Activated CD8-positive, alpha-beta T cell treated with anti-CD3 and anti-CD28 coated beads for 36 hours (primary cell): ENCODE measurements around the gene GID4. TPM values are rescaled to one million over a fixed set of nuclear protein-coding genes. Genes with fewer than 3 reads are reported as not detected.

Experiments
- ATAC-seq: fragments of 200-7000 bp; cut with Tn5 transposase; one replicate; pipeline ENCODE4 v1.10.0; 2021; ENCODE audit warnings: mild to moderate bottlenecking, moderate library complexity
- CTCF ChIA-PET: fragments of 350-600 bp; sonication (Branson Sonifier 250); formaldehyde crosslinking; loops from one replicate; lab custom pipeline; 2021; ENCODE audit warnings: antibody characterized with exemption; lab: Charles Lee
- POLR2A ChIA-PET: fragments of 350-600 bp; sonication (Branson Sonifier 250); formaldehyde crosslinking; loops from one replicate; lab custom pipeline; 2021; ENCODE audit warnings: antibody characterized with exemption; lab: Charles Lee
- DNase-seq: peaks from one replicate; pipeline ENCODE4 v3.0.0-alpha.2; 2020
- H3K27ac Mint-ChIP-seq: one replicate; pipeline ENCODE4 v1.8.0; 2021; ENCODE audit warnings: mild to moderate bottlenecking, mixed read lengths
- H3K27me3 Mint-ChIP-seq: one replicate; pipeline ENCODE4 v1.8.0; 2021; ENCODE audit warnings: mixed read lengths
- H3K36me3 Mint-ChIP-seq: one replicate; pipeline ENCODE4 v1.8.0; 2021; ENCODE audit warnings: low read depth, mixed read lengths
- H3K4me1 Mint-ChIP-seq: one replicate; pipeline ENCODE4 v1.8.0; 2021; ENCODE audit warnings: low read depth, mixed read lengths
- H3K4me3 Mint-ChIP-seq: one replicate; pipeline ENCODE4 v1.8.0; 2021; ENCODE audit warnings: mild to moderate bottlenecking, moderate library complexity, mixed read lengths
- H3K9me3 Mint-ChIP-seq: one replicate; pipeline ENCODE4 v1.8.0; 2021; ENCODE audit warnings: mixed read lengths
- CTCF ChIP-seq: fragments of 200-600 bp; IDR thresholded peaks from one replicate; pipeline ENCODE4 v1.8.0; 2022; ENCODE audit warnings: antibody characterized with exemption, mild to moderate bottlenecking
- intact Hi-C: fragments of 100-400 bp; cut with micrococcal nuclease; formaldehyde crosslinking; loops from one replicate; pipeline ENCODE4 v1.10.0; 2022
- total RNA-seq, 2 experiments: library from RNA; stranded (reverse); gene quantifications; one replicate each; pipeline ENCODE4 v1.2.3, GENCODE V29; 2021

The GID4 gene
- total RNA-seq, 2 experiments from 2014 or later, result 8.7 to 9.1 TPM

- Mint-ChIP-seq H3K9me3 (no peaks in the 10 kb centered on the region), H3K4me3 (no peak overlapping the region), H3K27ac (no peak overlapping the region), H3K27me3 (no peaks in the 10 kb centered on the region), H3K4me1 (no peaks in the 10 kb centered on the region), H3K36me3 (peaks cover 7% of the 10 kb centered on the region)
- TF ChIP-seq CTCF, result no peak
- ATAC-seq (no peak), DNase-seq (no peak)
- CTCF ChIA-PET, result no interaction called here
- POLR2A ChIA-PET, result no interaction called here
- intact Hi-C loops, result no loop called here
Observed at GRCh38 chr17:18064053-18064452, 24.8 kb downstream of the GID4 start.

- intact Hi-C loops, result no loop called here
- H3K4me3 Mint-ChIP-seq, result no peak overlapping the region
- no peaks in the 10 kb centered on the region for H3K4me1 Mint-ChIP-seq
- DNase-seq (no peak), ATAC-seq (no peak)
- no peaks in the 10 kb centered on the region for H3K9me3 Mint-ChIP-seq
- ChIA-PET POLR2A (no interaction called here), CTCF (no interaction called here)
- H3K27ac Mint-ChIP-seq, result no peak overlapping the region
- peaks cover 2% of the 10 kb centered on the region for H3K36me3 Mint-ChIP-seq
- TF ChIP-seq CTCF, result no peak
- H3K27me3 Mint-ChIP-seq, result no peaks in the 10 kb centered on the region
Observed at GRCh38 chr17:18065546-18065945, 26.3 kb downstream of the GID4 start.

GRCh38 chr17:18066866-18067265, 27.7 kb downstream of the GID4 start:
- Mint-ChIP-seq H3K4me1 (peaks cover 2% of the 10 kb centered on the region), H3K27me3 (no peaks in the 10 kb centered on the region), H3K9me3 (no peaks in the 10 kb centered on the region), H3K27ac (no peak overlapping the region), H3K4me3 (no peak overlapping the region), H3K36me3 (peaks cover 2% of the 10 kb centered on the region)
- intact Hi-C loops, result no loop called here
- no peak for TF ChIP-seq CTCF
- ChIA-PET POLR2A (no interaction called here), CTCF (no interaction called here)
- ATAC-seq, result no peak
- no peak for DNase-seq

GRCh38 chr17:18069101-18069500, 29.9 kb downstream of the GID4 start:
- intact Hi-C loops, result no loop called here

GRCh38 chr17:18070861-18071340, 31.7 kb downstream of the GID4 start:
- ChIA-PET CTCF (interaction anchor here (1.3 kb wide), 1 partner anchor 8 kb away, joined by 3 read pairs; no protein-coding TSS in a partner anchor), POLR2A (interaction anchor here (1.0 to 1.2 kb wide), 2 partner anchors 22 to 30 kb away, joined by 3 to 4 read pairs; no protein-coding TSS in a partner anchor)
- ATAC-seq, result peak; percentile 45
- Mint-ChIP-seq H3K36me3 (no peaks in the 10 kb centered on the region), H3K4me1 (peaks cover 2% of the 10 kb centered on the region), H3K4me3 (no peak overlapping the region), H3K27ac (no peak overlapping the region), H3K9me3 (no peaks in the 10 kb centered on the region), H3K27me3 (no peaks in the 10 kb centered on the region)
- DNase-seq, result peak; percentile 15
- no peak for TF ChIP-seq CTCF
- intact Hi-C loops, result no loop called here

More at GRCh38 chr17:18069101-18069500, 29.9 kb downstream of the GID4 start:
- TF ChIP-seq CTCF, result no peak
- POLR2A ChIA-PET, result no interaction called here
- Mint-ChIP-seq H3K36me3 (peaks cover 2% of the 10 kb centered on the region), H3K9me3 (no peaks in the 10 kb centered on the region), H3K4me1 (peaks cover 2% of the 10 kb centered on the region), H3K27me3 (no peaks in the 10 kb centered on the region), H3K27ac (no peak overlapping the region), H3K4me3 (no peak overlapping the region)
- CTCF ChIA-PET, result interaction anchor here (1.7 kb wide), 1 partner anchor 35 kb away, joined by 4 read pairs; no protein-coding TSS in a partner anchor
- no peak for DNase-seq
- no peak for ATAC-seq
